Stimulated activated CD4-positive, alpha-beta T cell treated with anti-CD3 and anti-CD28 coated beads, Interleukin-1b, Interleukin-23, amount 100 ng/mL, for 4 hours (primary cell): ENCODE results near the gene COL20A1.

Experiments
- DNase-seq, 2 donors: peaks; one replicate each; pipeline ENCODE4 v3.0.0-alpha.2; 2020; ENCODE audit warnings: low read depth in 2 of 2

The COL20A1 gene

DNA sequence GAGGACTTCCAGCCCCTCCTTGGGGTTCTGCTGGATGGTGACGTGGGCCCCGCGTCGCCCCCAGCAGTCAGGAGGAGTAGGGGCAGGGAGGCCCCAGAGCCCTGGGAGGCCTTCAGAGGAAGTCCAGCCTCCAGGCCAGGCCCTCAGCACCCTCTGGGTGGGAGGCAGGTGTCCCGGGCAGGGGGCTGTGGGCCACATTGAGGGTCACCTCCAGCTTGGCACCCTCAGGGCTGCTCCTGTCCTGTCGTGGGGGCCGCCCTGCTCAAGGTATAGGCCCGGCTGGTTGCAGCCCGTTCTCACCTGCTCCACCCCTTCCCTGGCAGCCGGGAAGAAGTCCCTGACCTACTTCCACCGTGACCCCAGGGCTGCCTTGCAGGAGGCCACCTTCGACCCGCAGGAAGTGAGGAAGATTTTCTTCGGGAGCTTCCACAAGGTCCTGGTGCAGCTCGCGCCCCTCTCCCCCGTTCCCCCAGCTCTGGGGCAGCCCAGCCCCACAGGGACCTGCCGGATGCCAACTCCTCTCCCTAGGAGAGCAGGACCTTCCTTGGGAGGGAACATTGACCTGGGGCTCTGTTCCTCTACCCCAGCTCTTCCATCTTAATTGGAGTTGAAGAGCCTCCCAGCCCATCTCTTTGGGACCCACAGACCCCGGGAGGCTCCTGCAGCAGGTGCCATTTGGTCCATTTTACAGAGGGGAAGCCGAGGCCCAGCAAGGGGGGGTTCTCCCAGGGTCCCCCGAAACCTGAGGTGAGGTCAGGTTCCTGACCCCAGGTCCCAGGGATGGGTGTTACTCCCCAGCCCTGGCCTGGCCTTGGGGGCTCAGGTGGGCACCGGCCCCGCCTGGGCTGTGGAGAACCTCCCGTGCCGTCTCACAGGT, 26.4 kb downstream of the COL20A1 start:
- DNase-seq, result no peak

DNA sequence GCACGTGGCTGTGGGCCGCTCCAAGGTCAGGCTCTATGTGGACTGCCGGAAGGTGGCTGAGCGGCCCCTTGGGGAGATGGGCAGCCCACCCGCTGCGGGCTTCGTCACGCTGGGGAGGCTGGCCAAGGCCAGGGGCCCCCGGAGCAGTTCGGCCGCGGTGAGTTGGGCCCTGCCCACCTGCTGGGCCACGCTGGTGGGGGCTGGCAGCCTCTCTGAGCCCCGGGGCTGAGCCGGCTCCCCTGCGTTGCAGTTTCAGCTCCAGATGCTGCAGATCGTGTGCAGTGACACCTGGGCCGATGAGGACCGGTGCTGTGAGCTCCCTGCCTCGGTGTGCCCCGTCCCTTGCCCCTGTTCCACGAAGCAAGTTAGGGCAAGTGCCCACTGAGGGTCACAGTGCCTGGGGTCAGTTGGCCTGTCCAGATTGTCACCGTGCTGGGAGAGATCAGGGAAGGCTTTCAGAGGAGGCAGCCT, 27.1 kb downstream of the COL20A1 start:
- DNase-seq, result no peak

DNA sequence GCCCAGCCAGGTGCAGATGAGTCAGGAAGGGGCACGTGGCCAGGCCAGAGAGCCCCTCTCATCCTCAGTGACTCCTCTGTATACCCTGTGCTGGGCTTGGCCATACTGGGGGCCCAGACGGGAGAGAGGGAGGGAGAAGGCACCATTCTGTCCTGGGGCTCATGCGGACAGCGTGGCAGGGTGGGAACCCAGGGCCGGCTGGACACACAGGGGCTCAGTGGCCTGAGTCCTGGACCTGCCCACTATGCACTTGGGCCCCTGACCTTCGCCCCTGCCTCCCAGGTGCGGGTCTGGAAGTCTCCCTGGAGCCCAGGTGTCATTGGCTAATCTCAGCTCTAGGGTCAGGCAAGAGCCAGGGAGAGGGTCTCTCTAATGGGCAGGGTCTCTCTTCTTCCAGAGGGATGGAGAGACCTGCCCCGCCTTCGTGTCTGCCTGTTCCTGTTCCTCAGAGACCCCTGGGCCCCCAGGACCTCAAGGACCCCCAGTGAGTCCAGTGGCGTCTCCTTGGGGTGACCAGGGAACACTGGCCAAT, 27.7 kb downstream of the COL20A1 start:
- DNase-seq, result no peak

DNA sequence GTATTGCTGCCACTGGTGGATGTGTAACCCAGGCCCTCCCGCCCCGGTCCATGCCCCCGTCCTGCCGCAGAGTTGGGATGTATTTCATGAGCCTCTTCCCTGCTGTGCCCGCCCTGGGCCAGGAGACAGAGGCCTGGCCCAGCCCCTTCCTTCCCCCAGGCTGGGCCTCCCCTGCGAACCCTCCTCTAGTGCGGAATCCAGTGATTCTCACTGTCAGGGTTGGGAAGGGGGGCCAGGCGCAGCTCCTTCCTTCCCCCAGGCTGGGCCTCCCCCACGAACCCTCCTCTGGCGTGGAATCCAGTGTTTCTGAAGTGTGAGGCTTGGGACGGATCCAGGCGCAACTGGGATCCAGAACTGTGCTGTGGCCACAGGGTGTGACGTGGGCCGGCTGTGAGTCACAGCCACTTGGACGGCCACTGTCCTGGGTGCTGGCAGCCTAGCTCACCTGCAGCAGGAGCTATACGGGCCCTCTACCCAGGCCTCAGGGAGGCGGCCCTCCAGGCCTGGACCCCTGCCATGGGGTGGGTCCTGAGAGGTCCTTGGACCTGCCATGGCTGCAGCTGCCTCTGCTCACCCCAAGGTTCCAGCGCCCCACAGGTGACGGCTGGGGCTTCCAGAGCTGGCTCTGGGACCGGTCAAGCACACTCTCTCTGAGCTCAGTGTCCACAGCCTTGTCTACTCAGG, 28.3 kb downstream of the COL20A1 start:
- DNase-seq, result no peak

DNA sequence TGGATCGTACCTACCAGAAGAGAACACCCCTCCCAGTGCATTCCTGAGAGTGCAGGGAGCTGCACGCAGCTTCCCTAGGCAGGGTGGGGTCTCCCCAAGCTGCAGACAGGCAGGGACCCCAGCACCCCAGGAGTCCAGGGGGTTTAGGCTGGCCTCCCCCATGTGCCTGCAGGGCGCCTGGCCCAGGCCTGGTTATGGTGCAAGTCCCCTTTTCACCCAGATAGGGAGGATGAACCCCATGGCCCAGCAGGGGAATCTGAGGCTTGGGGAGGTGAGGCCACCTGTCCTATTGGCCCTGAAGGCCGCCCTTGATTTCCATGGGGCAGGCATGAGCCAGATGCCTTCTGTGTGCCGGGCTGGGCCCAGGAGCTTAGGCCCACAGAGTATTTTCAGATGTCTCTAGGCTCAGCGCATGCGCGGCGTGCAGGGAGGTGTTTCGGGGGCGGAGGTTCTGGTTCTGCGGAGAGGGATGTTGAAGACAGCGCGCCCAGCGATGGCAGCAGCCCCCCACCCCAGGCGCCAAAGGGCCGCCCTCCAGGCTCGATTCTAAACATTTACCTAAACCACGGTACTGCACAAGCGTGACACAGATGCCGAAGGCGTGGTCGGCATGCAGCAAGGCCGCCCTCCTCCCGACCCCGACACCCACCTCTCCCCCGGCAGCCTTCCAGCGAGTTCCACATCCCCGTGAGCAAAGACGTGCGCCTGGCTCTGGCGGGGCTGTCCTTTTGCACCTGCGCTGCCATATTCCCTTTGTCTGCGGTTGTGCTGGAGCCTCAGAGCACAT, 29.4 kb downstream of the COL20A1 start:
- DNase-seq, result no peak

DNA sequence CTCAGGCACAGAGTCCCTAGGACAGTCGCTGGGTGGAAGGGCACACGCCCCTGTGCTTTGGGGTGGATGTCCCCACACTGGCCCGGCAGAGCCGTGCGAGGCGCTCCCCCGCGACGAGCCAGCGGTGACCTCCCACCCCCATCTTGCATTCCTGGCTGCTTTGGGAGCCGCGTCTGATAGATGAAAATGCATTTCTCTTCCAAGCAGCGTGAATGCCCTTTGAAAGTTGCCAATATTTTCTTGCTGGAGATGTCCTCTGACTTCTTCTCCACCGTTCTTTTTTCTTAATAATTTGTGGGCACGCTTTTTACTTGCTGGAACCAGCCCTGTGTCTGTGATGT, 29.9 kb downstream of the COL20A1 start:
- DNase-seq, result no peak

DNA sequence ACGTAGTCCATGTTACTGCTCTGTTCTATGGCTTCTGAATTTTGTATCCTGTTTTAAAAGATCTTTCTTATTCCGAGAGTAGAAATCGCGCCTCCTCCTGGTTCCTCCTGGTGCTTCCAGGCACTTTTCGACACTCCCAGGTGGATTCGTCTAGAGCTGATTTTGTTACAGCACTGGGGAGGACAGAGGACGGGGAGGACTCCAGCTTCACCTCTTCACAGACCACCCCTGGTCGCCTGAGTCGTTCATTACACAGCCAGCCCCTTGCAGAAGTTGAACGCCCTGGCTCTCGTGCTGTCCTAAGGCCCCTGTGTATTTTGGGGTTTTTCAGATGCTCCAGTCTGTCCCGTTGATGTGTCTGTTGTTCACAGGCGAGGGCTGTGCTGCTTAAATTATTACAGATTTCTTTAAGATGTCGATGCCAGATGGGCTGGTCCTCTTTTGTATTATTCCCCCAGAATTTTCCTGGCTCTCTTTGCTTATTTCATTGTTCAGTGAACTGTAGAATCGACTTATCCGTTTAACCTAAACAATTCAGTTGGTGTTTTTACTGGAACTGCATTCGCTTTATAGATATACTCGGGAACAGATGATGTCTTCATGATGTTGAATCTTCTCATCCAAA, 30.5 kb downstream of the COL20A1 start:
- DNase-seq, result no peak

DNA sequence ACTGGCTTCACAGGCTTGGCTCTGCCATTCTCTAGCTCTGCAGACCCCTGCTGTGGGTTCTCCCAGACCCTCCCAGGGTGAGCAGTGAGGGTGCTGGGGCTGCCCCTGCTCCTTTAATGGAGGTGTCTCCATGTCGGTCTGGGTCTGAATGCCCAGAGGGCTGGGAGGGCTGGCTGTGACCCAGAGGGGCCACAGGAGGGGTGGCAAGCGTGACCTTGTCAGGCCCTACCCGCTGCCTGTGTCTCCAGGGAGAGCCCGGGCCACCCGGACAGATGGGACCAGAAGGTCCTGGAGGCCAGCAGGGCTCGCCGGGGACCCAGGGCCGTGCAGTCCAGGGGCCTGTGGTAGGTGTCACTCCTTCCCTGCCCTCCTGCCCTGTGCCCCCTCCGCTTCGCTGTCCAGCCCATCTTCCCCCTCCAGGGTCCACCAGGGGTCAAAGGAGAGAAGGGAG, 32.1 kb downstream of the COL20A1 start:
- no peak for DNase-seq

DNA sequence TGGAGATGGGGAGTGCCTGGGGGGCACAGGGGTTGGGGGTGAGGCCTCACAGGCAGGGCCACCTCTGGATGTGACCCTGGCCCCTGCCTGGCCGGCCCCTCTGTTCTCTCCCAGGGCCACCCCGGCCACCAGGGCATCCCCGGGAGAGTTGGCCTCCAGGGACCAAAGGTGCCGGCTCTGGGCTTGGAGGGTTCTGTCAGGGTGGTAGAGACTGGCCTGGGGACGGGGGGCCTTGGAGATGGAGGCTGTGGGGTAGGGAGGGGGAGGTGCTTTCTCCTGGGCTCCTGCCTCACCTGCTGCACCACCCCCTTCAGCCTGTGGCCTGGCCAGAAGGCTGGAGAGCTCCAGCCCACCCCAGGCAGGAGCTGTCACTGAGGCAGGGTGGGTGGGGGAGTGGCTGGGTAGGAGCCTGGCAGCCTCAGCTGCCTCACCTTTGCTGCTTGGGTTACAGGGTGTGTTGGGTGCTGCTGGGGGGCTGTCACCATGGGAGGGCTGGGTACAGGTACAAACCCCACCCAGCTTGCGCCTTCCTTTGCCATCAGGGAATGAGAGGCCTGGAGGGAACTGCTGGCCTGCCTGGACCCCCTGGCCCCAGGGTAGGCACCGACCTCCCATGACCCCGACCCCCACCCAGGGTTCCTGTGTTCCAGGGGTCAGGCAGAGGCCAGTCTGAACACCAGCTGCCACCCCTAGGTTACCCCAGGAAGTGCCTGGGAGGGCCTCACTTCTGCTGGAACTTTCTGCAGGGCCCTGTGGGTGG, 32.7 kb downstream of the COL20A1 start:
- DNase-seq, result no peak

DNA sequence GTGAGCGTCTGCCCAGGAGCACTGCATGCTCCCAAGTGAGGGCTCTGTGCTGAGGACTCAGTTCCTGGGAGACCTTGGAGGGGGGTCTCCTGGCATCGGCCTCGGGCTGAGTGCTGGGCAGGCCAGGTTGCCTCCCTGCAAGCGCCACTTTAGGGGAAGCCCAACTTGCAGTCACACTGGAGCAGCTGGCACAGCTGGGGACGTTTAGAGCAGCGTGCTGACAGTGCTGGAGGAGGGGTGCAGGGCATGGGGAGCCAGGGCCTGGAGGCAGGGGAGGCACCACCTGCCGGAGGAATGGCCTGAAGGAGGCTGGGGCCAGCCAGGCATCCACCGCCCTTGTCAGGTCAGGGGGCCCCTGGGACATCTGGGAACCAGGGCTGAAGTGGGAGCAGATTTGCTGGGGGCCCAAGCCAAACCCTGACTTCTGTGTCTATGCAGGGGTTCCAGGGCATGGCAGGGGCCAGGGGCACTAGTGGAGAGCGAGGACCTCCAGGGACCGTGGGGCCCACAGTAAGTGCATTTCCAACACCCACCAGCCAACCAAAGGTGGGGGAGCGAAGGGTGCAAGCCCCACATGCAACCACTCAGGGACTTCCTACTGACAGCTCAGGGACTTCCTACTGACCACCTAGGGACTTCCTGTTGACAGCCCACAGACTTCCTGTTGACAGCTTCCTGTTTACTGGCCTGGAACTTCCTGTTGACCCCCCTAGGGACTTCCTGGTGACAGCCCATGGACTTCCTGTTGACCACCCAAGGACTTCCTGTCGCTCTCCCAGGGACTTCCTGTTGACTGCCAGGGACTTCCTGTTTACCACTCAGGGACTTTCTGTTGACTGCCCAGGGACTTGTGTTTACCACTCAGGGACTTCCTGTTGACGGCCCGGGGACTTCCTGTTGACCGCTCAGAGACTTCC, 33.6 kb downstream of the COL20A1 start:
- no peak for DNase-seq

DNA sequence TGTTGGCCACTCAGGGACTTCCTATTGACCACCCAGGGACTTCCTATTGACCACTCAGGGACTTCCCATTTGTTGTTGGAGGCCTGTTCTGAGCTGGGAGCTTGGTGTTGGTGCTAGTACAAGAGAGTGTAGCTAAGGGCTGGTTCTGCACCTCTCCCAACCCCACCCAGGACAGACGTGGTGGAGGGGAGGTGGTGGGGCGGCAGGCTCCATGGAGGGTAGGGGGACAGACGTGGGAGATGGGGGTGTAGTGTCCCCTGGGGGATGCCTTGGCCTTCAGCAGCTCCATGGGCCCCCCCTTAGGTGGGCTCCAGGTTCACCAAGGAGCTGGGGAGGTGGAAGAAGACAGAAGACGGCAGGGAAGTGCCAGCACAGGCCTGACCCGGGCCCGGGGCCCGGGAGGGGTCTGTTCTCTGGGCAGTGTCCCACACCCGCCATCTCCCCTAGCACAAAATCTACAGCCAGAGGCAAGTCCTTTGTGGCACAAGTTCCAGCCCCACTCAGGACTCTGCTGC, 34.3 kb downstream of the COL20A1 start:
- no peak for DNase-seq

DNA sequence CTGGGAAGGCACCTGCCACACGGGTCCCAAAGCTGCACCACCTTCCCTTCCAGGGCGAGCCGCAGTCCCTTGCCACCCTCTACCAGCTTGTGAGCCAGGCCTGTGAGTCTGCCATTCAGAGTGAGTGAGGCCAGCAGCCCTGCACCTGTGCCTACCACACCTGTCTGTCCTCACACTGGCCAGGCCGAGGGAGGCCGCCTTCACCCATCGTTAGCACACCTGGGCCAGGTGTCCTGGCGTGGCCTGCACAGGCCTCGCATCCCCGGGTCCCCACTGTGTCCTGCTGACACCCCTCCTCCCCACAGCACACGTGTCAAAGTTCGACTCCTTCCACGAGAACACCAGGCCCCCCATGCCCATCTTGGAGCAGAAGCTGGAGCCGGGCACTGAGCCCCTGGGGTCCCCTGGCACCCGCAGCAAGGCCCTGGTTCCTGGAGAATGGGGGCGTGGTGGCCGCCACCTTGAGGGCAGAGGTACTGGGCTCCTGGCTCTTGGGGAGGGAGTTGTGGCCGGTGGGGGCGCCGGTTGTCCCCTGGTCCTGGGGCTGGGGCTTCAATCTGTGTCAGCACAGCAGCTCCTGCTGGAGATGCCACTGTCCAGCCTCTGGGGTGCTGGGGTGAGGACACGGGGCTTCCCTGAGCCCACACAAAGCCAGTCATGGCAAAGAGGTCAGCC, 35.2 kb downstream of the COL20A1 start:
- no peak for DNase-seq

DNA sequence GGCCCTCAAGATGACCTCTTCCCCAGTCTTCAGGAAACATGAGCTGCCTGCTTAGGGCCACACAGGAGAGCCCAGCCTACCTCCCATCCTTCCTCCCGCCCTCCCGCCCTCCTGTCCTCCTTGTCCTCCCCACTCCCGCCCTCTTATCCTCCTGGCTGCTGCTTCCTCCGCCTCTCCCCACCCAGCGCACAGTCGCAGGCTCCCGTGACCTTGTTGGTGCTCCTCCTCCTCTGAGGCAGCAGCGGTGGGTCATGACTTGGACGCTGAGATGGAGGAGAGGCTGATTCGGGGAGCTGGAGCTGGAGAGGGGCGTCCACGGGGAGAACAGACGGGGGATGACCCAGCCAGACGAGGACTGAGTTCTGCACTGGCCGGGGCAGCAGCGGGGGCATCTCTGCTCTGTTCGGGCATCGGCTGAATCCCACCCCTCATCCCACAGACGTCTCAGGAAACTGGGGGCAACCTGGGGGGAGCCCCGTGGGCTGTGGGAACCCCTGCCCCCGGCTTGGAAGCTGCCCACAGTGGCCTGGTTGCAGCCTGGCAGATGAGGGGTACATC, 35.8 kb downstream of the COL20A1 start:
- no peak for DNase-seq

DNA sequence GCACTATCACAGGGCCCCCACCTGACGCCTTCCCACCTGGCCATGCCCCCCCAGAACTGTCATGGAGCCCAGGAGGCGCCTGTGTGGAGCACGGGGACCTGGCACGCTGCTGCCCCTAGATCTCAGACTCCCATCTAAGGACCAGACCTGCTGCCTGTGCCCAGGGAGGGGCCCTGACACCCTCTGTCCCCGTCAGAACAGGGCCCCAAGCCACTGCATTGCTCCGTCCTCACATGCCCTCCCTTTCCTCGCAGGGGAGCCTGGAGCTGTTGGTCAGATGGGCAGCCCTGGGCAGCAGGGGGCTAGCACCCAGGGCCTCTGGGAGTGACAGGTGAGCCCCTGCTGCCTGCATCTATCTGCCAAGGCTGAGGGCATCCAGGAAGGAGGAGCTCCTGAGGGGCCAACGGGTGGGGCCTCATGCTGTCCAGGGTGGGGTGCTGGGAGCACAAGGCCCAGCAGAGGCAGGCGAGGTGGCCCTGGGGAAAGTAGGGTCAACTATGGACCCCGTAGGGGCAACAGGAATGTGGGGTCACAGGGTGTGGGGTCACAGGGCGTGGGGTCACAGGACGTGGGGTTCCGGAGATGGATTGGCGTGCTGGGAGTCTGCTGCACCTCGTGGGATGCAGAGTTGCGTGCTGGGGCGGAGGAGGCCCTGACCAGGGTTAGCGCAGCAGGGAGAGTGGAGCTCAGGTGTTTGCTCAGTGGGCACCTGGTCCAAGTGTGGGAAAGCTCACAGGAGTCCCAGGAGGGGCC, 36.5 kb downstream of the COL20A1 start:
- no peak for DNase-seq

DNA sequence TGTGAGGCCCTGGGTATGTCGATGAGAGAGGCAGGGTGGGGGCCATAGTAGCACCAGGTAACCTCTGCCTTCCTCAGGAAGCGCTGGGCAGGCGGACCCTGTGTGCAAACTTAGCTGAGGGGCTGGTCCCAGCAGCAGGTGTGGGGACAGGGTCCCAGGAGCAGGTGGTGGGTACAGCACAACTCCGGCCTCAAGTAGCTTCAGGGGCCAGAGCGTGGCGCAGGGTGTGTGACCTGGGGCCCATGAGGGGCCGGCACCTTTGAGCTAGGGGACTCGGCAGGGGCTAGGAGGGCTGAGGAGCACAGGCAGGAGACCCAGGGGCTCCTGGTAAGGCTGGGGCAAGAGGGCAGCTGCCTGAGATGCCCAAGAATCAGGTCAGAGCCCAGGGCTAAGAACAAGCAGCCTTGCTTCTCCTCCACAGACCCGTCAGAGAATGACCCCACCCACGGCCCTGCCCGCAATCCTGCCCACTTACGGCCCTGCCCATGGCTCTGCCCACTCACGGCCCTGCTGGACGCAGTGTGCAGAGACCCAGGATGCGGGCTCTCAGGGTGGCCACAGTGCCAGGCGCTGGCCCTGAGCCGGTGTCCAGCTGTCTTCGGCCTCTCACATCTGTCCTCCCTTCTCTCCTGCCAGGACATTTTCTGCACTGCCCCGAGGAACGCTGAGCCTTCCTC, 37.2 kb downstream of the COL20A1 start:
- DNase-seq, result no peak

DNA sequence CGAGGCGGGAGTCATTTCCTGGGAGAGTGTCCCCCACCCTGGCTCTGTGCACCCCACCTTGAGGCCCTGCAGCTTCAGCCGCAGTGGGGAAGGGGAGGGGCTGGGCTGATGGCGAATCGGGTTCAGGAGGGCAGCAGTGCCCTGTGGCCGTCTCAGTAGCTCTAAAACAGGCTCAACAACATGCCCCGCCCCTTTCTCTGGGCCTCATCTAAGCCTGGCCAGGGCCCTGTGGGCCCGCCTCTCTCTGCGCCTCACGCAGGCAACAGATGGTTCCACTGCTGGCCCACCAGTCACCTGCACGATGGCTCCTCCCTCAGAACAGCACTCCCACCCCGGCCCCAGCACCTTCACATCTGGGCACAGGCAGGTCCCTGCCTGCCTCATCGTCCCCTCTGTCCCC, 38.0 kb downstream of the COL20A1 start:
- no peak for DNase-seq

DNA sequence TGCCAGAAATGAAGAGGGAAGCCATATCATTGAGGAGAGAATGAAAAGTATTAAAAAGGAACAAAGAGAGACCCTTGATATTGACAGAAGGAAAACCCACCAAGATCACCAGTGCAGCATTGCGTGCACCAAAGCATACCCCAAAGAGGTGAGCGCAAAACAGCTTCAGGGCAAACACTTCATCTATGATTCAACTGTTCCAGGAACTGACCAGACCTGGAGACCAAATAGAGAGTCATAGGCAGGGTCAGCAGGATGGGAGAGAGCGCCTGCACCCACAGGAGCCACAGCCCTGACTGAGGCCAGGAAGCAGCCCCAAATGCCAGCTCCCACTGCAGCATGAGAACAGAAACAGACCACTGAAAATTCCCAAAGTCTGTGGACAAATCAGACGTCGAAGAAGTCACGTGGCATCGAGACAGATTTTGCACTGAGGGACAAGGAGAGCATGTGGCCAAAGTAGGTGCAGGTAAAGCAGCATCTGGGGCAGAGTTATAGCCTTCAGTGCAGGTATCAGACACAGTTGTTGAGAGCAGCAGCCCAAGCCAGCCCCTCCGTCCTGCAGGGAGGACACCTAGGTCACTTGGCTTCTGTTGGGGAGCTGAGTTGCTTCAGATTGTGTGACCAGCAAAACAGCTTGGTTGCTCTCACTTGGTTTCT, 38.9 kb downstream of the COL20A1 start:
- DNase-seq, result no peak
